ENCODE measurements around the gene PLN.

PLN gene

GRCh38 chr6:118548136-118548535, at the start of gene PLN:
TSS of gene PLN (plus strand) at chr6:118548296. CDS start at chr6:118558922, 10,626 bp downstream.
- no peak for DNase-seq

- DNase-seq, result no peak
Measured at GRCh38 chr6:118500130-118501015, 47.7 kb upstream of the PLN start.

GRCh38 chr6:118501099-118501498, 47.0 kb upstream of the PLN start:
- no peak for DNase-seq

GRCh38 chr6:118501765-118502164, 46.3 kb upstream of the PLN start:
- no peak for DNase-seq

GRCh38 chr6:118502169-118502568, 45.9 kb upstream of the PLN start:
- DNase-seq, result no peak

- DNase-seq, result no peak
Measured at GRCh38 chr6:118504611-118505010, 43.5 kb upstream of the PLN start.

- DNase-seq, result no peak
Measured at GRCh38 chr6:118505656-118506055, 42.4 kb upstream of the PLN start.

- no peak for DNase-seq
Measured at GRCh38 chr6:118506071-118506638, 41.9 kb upstream of the PLN start.

GRCh38 chr6:118507636-118508035, 40.5 kb upstream of the PLN start:
- DNase-seq, result no peak

GRCh38 chr6:118509009-118509617, 39.0 kb upstream of the PLN start:
- no peak for DNase-seq

- no peak for DNase-seq
Measured at GRCh38 chr6:118511930-118512715, 36.0 kb upstream of the PLN start.

GRCh38 chr6:118514689-118515088, 33.4 kb upstream of the PLN start:
- DNase-seq, result no peak

- no peak for DNase-seq
Measured at GRCh38 chr6:118522422-118522821, 25.7 kb upstream of the PLN start.

- no peak for DNase-seq
Measured at GRCh38 chr6:118523216-118523615, 24.9 kb upstream of the PLN start.

- DNase-seq, result no peak
Measured at GRCh38 chr6:118524686-118525085, 23.4 kb upstream of the PLN start.

GRCh38 chr6:118525913-118526780, 21.9 kb upstream of the PLN start:
- DNase-seq, result no peak

GRCh38 chr6:118528129-118528528, 20.0 kb upstream of the PLN start:
- DNase-seq, result no peak

GRCh38 chr6:118529756-118530155, 18.3 kb upstream of the PLN start:
- DNase-seq, result no peak

- no peak for DNase-seq
Measured at GRCh38 chr6:118530942-118531341, 17.2 kb upstream of the PLN start.

- DNase-seq, result no peak
Measured at GRCh38 chr6:118535176-118535844, 12.8 kb upstream of the PLN start.

- DNase-seq, result no peak
Measured at GRCh38 chr6:118536478-118536877, 11.6 kb upstream of the PLN start.

GRCh38 chr6:118537574-118537973, 10.5 kb upstream of the PLN start:
- DNase-seq, result no peak

All from activated gamma-delta T cell treated with Interleukin-2 at 50 U/mL for 16 hours (primary cell).